WI38 (cell line): ENCODE results near the gene IL15.

ENCODE experiments used
- H3K4me3 ChIP-seq: 2 replicates; pipeline ENCODE4 v1.5.1; 2011; ENCODE audit warnings: low read depth, mild to moderate bottlenecking, control low read depth, low read length
- CTCF ChIP-seq: IDR thresholded peaks from 2 replicates; pipeline ENCODE4 v1.5.1; 2012; ENCODE audit warnings: low read depth, mild to moderate bottlenecking, control low read depth, low read length

The IL15 gene

GRCh38 chr4:141660880-141661279, 24.5 kb downstream of the IL15 start:
- H3K4me3 ChIP-seq: no peak overlapping the region
- no peak for TF ChIP-seq CTCF

GRCh38 chr4:141668200-141668910, 32.0 kb downstream of the IL15 start:
- H3K4me3 ChIP-seq: no peak overlapping the region

GRCh38 chr4:141669501-141669900, 33.1 kb downstream of the IL15 start:
- no peak for TF ChIP-seq CTCF
- H3K4me3 ChIP-seq: no peak overlapping the region

More at GRCh38 chr4:141668200-141668910, 32.0 kb downstream of the IL15 start:
- TF ChIP-seq CTCF: no peak

- no peak for TF ChIP-seq CTCF
- no peak overlapping the region for H3K4me3 ChIP-seq
Measured at GRCh38 chr4:141675384-141675783, 39.0 kb downstream of the IL15 start.

- no peak overlapping the region for H3K4me3 ChIP-seq
- no peak for TF ChIP-seq CTCF
Measured at GRCh38 chr4:141676087-141676670, 39.8 kb downstream of the IL15 start.

- H3K4me3 ChIP-seq: no peak overlapping the region
- no peak for TF ChIP-seq CTCF
Measured at GRCh38 chr4:141680060-141680459, 43.7 kb downstream of the IL15 start.

GRCh38 chr4:141684785-141685184, 48.4 kb downstream of the IL15 start:
- no peak for TF ChIP-seq CTCF
- H3K4me3 ChIP-seq: no peak overlapping the region
